Gastrocnemius medialis (tissue), 4 donors: ENCODE results near the gene CAMK2D.

ENCODE experiments used
- POLR2A ChIP-seq, 2 donors: fragments of 450-650 bp; IDR thresholded peaks; one replicate each; pipeline ENCODE4 v1.6.1; 2017; ENCODE audit warnings: antibody characterized with exemption in 2 of 2, mild to moderate bottlenecking in 2 of 2, moderate library complexity in 2 of 2
- TF ChIP-seq, protein P1 (sequence below), 5 experiments: fragments of 450-650 bp in 3 of 5; fragments of 200-600 bp in 2 of 5; sonication (generic) in 2 of 5; IDR thresholded peaks in 4 of 5; conservative IDR thresholded peaks in 1 of 5; 1 replicate in 4 of 5; 2 replicates in 1 of 5; pipeline ENCODE4 v1.5.1; 2016 to 2019; ENCODE audit warnings: antibody characterized with exemption in 5 of 5, mild to moderate bottlenecking in 3 of 5, moderate library complexity in 3 of 5

DNA sequence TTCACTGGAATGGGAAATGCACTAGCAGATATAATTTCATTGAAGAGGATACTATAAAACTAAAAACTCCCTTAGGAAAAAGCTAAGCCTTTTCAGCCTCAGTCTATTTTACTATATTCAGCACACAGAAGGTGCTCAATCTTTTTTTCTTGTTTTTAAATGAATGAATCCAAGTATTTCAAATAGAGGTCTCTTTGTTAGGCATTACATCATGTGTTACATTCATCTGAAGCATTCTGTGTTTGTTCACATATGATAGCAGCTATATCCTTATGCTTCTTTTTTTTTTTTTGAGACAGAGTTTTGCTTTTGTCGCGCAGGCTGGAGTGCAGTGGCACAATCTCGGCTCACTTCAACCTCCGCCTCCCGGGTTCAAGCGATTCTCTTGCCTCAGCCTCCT is 278.4 kb downstream of the CAMK2D start:
- TF ChIP-seq POLR2A (IDR thresholded peaks at IDR 0.05): no peak
- TF ChIP-seq, protein P1, sequence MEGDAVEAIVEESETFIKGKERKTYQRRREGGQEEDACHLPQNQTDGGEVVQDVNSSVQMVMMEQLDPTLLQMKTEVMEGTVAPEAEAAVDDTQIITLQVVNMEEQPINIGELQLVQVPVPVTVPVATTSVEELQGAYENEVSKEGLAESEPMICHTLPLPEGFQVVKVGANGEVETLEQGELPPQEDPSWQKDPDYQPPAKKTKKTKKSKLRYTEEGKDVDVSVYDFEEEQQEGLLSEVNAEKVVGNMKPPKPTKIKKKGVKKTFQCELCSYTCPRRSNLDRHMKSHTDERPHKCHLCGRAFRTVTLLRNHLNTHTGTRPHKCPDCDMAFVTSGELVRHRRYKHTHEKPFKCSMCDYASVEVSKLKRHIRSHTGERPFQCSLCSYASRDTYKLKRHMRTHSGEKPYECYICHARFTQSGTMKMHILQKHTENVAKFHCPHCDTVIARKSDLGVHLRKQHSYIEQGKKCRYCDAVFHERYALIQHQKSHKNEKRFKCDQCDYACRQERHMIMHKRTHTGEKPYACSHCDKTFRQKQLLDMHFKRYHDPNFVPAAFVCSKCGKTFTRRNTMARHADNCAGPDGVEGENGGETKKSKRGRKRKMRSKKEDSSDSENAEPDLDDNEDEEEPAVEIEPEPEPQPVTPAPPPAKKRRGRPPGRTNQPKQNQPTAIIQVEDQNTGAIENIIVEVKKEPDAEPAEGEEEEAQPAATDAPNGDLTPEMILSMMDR (IDR thresholded peaks at IDR 0.05 in 4 of 5, conservative IDR thresholded peaks at IDR 0.05 in 1 of 5): no peak
